H1 (cell line): ENCODE results near the gene POPDC2. TPM values are rescaled to one million over a fixed set of nuclear protein-coding genes. Genes with fewer than 3 reads are reported as not detected.

ENCODE experiments used
- BCL11A ChIP-seq, 2 experiments: IDR thresholded peaks; one replicate each; pipeline ENCODE4 v1.6.1; 2011; ENCODE audit warnings: low read depth in 2 of 2, low read length in 2 of 2, mild to moderate bottlenecking in 2 of 2
- CEBPB ChIP-seq: IDR thresholded peaks from 2 replicates; pipeline ENCODE4 v1.6.1; 2012; ENCODE audit warnings: low read depth, low read length
- CREB1 ChIP-seq: IDR thresholded peaks from 2 replicates; pipeline ENCODE4 v1.6.1; 2012; ENCODE audit warnings: inconsistent platforms
- EP300 ChIP-seq, 2 experiments: IDR thresholded peaks; 1 replicate in 1 of 2; 2 replicates in 1 of 2; pipeline ENCODE4 v1.6.1; 2011 to 2012; ENCODE audit warnings: low read depth in 2 of 2, low read length in 2 of 2, mild to moderate bottlenecking in 2 of 2, borderline replicate concordance in 1 of 2, inconsistent platforms in 1 of 2, moderate library complexity in 1 of 2
- KDM4A ChIP-seq: IDR thresholded peaks from one replicate; pipeline ENCODE4 v1.7.1; 2012; ENCODE audit warnings: low read depth, mild to moderate bottlenecking, moderate library complexity, low read length, inconsistent platforms; ENCODE audit not compliant: severe bottlenecking
- NANOG ChIP-seq: IDR thresholded peaks from 2 replicates; pipeline ENCODE4 v1.6.1; 2011; ENCODE audit warnings: low read length, low read depth, mild to moderate bottlenecking, inconsistent platforms; ENCODE audit not compliant: insufficient read depth, poor library complexity, severe bottlenecking
- PHF8 ChIP-seq: fragments of 200-600 bp; sonication (generic); conservative IDR thresholded peaks from 2 replicates; pipeline ENCODE4 v1.7.1; 2012; ENCODE audit warnings: low read depth, mild to moderate bottlenecking, inconsistent platforms, low read length, moderate library complexity
- RBBP5 ChIP-seq: IDR thresholded peaks from 2 replicates; pipeline ENCODE4 v1.7.1; 2012; ENCODE audit warnings: low read depth, mild to moderate bottlenecking, inconsistent platforms, low read length, moderate library complexity, borderline replicate concordance
- polyA plus RNA-seq, 7 experiments: library from polyadenylated mRNA; depleted of rRNA in 3 of 7; stranded (reverse) in 5 of 7; unstranded in 2 of 7; fragments of >200 nt in 5 of 7; fragments of 200-250 nt in 2 of 7; gene quantifications; 1 replicate in 5 of 7; 2 replicates in 1 of 7; 4 replicates in 1 of 7; pipeline versions ENCODE4 v1.2.1 to v1.2.3, GENCODE V29; 2011 to 2013; ENCODE audit warnings: missing spikeins in 2 of 7, mixed read lengths in 2 of 7
- total RNA-seq: library from RNA; stranded (reverse); fragmentation: NEBNext Ultra II Directional; extraction: Animal tissue kit (Norgen Biotek cat#: 25700); gene quantifications from 2 replicates; pipeline ENCODE4 v1.2.1, GENCODE V29; 2021
- TF ChIP-seq, protein P1 (sequence below): IDR thresholded peaks from 2 replicates; pipeline ENCODE4 v1.6.1; 2012; ENCODE audit warnings: inconsistent platforms

Gene POPDC2
- total and polyA plus RNA-seq, 2 of the 8 experiments (the other 6 are each of a cell fraction or from before 2014, with no cell fraction given), result 0.65 to 1.1 TPM

DNA sequence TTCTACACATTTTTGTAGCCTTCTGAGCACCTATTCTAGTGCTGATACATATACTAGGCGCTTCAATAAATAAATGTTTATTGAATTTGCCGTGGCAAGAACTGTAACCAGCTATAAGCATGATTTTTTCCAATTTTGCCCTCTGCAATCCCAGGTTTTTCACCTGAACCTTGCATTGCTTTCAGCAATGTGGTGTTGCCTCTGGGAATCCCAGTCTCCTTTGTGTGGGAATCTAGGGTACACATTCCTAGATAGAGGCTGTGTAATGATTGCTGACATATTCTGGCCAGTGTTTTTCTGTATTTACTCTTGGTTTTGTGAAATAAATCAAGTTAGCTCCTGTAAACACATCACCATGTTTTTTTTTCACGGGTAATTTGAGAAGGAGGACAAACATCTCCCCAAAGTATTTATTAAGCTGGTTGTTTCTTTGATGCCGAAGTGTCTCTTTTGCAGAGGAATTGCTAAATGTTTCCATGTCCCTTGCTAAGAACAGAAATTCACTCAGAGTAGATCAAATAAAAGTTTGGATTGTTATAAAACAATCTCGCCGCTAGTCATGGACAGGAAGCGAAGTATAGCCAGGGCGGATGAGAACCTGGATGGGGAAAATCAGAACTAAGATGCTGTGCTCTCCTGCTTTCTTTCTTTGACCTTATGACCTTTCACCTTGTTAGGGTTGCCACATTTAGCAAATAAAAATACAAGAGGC, 43.6 kb upstream of the POPDC2 start (continued):
- TF ChIP-seq EP300 (IDR thresholded peaks at IDR 0.05; ENCODE audit: borderline replicate concordance in 1 of 2, low read depth in 2 of 2, low read length in 2 of 2) (no peak), BCL11A (IDR thresholded peaks at IDR 0.05; ENCODE audit: low read depth in 2 of 2, low read length in 2 of 2) (no peak), PHF8 (no peak), RBBP5 (no peak), CEBPB (no peak), NANOG (no peak), KDM4A (no peak), CREB1 (no peak)
- TF ChIP-seq, protein P1, sequence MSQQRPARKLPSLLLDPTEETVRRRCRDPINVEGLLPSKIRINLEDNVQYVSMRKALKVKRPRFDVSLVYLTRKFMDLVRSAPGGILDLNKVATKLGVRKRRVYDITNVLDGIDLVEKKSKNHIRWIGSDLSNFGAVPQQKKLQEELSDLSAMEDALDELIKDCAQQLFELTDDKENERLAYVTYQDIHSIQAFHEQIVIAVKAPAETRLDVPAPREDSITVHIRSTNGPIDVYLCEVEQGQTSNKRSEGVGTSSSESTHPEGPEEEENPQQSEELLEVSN, result no peak
